ENCODE results near the gene PSD4.

The PSD4 gene
- 286 to 560 (median 420) reads per million in 4 experiments for total RNA-seq

DNA sequence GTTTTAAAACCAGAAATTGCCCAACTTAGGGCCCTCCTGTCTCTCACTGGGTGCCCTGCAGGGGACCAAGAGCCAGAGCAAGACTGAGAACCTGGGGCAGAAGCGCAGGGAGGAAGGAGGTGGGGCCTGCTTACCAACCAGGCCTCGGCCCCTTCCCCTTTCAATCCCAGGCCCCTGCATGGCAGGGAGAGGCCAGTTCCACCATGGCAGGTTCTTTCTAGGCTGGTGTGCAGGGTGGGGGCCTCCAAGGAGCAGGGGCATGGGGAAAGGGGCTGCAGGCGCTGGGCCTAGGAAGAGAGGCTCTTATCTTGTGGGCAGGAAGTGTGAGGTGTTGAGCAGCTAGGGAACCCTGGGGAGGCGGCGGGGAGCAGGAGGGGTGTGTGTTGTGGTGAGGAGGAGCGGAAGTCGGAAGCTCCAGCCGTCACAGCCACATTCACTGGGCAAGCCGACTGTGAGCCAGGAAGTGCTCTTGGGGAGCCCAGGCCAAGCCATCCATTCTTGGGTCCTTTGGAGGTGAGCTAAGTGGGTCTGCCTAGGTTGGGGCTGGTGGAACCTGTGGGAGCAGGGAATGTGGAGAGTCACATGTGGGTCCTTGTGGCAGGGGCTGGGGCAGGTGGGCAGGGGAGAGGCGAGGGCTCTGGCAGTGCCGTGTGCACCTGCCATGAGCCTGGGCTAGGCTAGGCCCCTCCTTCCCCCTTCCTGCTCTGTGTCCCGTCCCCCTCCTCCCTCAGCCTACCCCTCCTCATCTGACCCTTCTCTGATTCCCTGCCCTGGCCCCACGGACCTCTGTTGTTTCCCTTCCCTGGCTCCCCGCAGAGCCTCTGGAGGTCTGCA lies at the start of gene PSD4:
TSS of gene PSD4 (plus strand) at position 430 of the 834 bp plus-strand sequence. CDS start 8,486 bp downstream, outside the sequence.
- peak; percentile 52 for DNase-seq

DNA sequence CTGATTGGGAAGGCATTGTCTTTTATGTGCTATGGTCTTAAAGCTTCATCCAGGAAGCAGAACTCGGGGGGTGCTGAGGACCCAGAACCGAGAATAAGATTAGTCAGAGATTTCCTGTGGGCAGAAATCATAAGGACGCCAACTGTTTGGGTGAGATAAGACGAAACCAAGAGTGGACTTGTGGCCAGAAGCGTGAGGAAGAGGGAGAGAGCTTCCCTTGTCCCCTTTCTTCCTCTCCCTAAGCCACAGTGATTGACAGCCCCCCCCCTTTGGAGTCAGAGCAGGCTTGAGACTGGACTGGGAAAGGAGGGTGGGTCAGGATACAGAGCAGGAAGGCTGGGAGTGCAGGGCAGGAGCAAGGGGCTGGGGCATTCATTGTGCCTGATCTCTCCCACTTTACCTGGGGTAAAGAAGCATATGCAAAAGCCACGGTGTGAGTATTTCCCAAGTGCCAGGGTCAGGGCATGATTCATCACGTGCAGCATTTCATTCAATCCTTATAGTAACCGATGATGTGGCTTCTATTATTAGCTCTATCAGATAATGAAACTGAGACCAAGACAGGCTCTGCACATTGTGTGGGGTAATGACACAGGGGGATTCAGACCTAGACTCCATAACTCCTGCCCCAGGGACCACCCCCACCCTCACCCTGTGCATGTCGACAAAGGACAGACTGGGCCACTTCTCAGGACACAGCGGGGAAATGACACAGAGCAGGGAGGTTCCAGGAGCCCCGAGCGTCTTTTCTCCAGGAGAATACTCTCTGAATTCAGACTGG lies 49.4 kb upstream of the PSD4 start:
- DNase-seq, result no peak

- DNase-seq, result no peak
These were observed 48.6 kb upstream of the PSD4 start for GRCh38 chr2:113124984-113125855.

- DNase-seq, result no peak
These were observed 46.7 kb upstream of the PSD4 start, which contains the start of gene IL1RN for GRCh38 chr2:113126845-113127645. TSS of gene IL1RN (plus strand) at chr2:113127598. CDS start at chr2:113127625, 27 bp downstream.

GRCh38 chr2:113127646-113128570 lies 45.9 kb upstream of the PSD4 start:
- DNase-seq, result no peak

GRCh38 chr2:113129519-113130078 lies 44.2 kb upstream of the PSD4 start:
- DNase-seq, result no peak

DNA sequence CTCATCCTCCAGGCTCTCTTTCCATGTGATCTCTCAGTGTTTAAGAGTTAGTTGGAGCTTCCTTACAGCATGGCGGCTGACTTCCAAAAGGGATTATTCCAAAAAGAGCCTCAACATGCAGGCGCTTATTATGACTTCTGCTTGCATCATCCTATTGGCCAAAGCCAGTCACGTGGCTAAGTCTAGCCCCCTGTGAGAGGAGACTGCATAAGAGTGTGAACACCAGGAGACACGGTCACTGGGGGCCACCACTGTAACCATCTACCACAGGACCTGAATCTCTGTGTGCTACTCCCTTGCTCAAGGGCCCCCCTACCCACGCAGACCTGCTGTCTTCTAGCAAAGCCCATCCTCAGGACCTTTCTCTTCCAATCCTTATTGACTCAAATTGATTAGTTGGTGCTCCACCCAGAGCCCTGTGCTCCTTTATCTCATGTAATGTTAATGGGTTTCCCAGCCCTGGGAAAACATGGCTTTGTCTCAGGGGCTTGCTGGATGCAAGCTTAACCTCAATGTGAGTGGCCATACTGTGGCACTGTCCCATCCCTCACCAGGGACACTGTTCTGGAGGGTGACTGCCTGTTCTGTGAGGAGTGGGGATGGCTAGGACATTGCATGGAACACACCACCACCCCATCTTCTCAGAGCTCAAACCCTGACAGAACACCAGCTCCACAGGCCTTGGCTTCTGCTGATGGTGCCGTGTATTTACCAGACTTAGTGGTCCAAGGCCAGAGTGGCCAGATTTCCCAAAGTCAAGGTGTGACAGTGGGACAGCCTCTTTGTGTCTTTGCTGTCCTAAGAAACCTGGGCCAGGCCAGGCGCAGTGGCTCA lies 42.2 kb upstream of the PSD4 start:
- no peak for DNase-seq

DNA sequence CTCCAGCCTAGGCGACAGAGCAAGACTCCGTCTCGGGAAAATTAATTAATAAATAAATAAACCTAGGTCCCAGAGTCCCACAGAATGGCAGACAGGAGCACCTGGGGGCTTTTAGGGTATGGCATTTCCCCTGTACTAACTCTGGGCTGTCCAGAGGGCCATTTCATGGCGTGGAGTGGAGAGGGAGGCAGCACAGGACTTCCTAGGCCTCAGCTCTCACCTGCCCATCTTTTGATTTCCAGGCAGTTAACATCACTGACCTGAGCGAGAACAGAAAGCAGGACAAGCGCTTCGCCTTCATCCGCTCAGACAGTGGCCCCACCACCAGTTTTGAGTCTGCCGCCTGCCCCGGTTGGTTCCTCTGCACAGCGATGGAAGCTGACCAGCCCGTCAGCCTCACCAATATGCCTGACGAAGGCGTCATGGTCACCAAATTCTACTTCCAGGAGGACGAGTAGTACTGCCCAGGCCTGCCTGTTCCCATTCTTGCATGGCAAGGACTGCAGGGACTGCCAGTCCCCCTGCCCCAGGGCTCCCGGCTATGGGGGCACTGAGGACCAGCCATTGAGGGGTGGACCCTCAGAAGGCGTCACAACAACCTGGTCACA lies 41.3 kb upstream of the PSD4 start:
- no peak for DNase-seq

DNA sequence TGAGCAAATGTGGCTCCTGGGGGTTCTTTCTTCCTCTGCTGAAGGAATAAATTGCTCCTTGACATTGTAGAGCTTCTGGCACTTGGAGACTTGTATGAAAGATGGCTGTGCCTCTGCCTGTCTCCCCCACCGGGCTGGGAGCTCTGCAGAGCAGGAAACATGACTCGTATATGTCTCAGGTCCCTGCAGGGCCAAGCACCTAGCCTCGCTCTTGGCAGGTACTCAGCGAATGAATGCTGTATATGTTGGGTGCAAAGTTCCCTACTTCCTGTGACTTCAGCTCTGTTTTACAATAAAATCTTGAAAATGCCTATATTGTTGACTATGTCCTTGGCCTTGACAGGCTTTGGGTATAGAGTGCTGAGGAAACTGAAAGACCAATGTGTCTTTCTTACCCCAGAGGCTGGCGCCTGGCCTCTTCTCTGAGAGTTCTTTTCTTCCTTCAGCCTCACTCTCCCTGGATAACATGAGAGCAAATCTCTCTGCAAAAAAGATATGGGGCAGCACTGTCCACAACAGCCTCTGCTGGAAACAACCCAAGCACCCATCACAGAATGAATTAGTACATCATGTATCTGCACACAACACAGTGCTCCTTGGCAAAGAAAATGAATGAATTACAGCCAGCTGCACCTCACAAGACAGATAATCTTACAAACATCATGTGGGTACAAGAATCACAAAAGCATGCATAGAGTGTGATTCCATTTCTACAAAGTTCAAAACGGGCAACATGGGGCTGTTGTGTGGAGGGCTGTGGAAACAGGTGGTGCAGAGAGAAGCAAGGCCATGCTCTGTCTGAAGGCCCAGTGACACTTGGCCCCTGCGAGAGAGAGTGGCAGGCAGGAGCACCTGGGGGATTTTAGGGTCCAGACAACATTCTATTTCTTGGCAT lies 39.8 kb upstream of the PSD4 start:
- no peak for DNase-seq

- no peak for DNase-seq
These were observed 39.1 kb upstream of the PSD4 start for GRCh38 chr2:113134717-113135116.

- DNase-seq, result no peak
These were observed 38.5 kb upstream of the PSD4 start for GRCh38 chr2:113135317-113135716.

DNA sequence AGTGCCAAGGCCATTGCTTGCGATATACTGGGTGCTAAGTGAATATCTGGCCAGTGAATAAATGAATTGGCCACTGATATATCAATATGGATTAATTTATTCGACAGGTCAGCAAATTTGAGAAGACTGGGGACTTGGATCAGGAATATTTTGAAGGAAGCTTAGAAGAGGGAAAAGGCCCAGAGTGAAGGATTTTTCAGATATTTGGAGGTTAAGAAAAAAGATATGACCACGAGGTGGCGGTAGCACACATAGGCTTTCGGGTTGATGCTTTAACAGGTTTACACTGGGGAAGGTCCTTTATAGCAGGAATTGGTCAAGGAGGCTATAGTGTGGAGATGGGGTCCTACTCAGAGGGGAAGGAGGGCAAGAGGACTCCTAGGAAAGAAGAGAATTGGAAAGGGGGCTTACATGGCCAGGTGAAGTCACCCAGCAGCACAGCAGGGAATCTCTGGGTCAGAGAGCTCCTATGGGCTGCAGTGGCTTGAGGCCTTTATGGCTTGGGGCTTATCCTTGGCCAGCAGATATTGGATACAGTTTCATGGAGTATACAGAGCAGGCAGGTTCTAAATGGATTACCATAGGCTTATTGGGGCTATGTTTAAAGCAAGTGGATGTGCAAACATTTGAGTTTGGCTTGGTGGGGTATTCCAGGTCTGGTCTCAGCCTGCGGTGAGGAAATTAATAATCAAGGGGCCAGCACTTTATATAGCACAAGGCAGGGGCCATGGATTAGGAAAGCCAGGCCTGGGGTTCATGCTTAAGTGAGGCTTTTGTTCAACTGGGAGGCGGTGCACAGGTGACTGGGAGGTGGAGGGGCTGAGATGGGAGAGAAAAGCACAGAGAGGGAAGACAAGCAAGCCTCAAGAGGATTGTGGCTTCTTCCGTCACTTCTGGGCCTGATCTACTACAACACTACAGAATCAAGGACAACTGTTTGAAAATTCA lies 36.7 kb upstream of the PSD4 start:
- no peak for DNase-seq

- no peak for DNase-seq
These were observed 35.9 kb upstream of the PSD4 start for GRCh38 chr2:113137827-113138226.

DNA sequence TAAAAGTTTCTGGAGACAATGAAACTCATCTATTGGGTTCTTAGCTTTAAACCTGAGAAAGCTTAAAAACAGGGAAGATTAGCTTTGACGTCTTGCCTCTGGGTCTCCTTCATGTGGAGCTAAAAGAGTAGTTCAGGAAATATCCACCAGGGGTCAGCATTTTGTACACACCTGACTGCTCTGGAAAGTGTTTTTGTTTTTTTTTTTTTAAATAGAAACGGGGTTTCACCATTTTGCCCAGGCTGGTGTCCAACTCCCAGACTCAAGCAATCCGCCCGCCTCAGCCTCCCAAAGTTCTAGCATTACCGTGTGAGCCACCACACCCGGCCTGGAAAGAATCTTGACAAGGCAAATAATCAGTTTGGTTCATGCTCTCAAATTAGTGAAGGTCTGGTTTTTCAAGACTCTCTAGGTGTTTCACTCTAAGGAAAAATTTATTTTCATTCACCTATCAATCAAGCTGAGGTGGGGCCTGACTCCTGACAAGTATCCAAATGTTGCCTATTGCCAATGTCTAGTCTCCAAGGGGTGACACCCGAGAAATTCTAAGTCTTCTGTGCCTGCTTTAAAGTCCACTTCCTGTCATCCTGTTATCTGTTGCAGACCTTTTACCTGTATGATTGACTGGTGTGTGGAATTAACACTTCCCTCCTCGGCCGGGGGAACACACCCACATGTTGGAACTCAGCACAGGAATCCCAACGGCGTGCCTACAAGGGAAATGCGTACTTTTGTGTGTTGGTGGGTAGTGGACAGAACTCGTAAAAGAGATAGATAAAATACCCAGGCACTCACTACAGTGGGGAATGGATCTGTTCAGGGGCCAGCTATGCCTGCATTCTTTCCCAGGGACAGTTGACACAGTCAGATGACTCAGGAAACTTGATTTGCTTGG lies 35.1 kb upstream of the PSD4 start:
- DNase-seq, result peak; percentile 13

GRCh38 chr2:113141451-113141850 lies 32.3 kb upstream of the PSD4 start:
- no peak for DNase-seq

- DNase-seq, result no peak
These were observed 31.5 kb upstream of the PSD4 start for GRCh38 chr2:113142290-113142689.

Measured in effector CD8-positive, alpha-beta T cell (primary cell).